HepG2 (cell line): ENCODE measurements around the gene PPDPF.

Experiments
- TAF1 ChIP-seq: sonication (generic); formaldehyde crosslinking; IDR thresholded peaks from 2 replicates; pipeline ENCODE4 v1.4.0; 2020; ENCODE audit warnings: missing genetic modification reagents
- ZFP36L1 ChIP-seq: sonication (generic); formaldehyde crosslinking; IDR thresholded peaks from 2 replicates; pipeline ENCODE4 v1.8.0; 2022; ENCODE audit warnings: mild to moderate bottlenecking, missing genetic modification reagents, moderate library complexity
- TF ChIP-seq, protein P1 (sequence below): sonication (generic); formaldehyde crosslinking; IDR thresholded peaks from 2 replicates; pipeline ENCODE4 v1.5.0; 2020; ENCODE audit warnings: missing genetic modification reagents
- TF ChIP-seq, protein P2 (sequence below): sonication (generic); formaldehyde crosslinking; IDR thresholded peaks from 2 replicates; pipeline ENCODE4 v1.4.0; 2020; ENCODE audit warnings: missing genetic modification reagents, borderline replicate concordance

DNA sequence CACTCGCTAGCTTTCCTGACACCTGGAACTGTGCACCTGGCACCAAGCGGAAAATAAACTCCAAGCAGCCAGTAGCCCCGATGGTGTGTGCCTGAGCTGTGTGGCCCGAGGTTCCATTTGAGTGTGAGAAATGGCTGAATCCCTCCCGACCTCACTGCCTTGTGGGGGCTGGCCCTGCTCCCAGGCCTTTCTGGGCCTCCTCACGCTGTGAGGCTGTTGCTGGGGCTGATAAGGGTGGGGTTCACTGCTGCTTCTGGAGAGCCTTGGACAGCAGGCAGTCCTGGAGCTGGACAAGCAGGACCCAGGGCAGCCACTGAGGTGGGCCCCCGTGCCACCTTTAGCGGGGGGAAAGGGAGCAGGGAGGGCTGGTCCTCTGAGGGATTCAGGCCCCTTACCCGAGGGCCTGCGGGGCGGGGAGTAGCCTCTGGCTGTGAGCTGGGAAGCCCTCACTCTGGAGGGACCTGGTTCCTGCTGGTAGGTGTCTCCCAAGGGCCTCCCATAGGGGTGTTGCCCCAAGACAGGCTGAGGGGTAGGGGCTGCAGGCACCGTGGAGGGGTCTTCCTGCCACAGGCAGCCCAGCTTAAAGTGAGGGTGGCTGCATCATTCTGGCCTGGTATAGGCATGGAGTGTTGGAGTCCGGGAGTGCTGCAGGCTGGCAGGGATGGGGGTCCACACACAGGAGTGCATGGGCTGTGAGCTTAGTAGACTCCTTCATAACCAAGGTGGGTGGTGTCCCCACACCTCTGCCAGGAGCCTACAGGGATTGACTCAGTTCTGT is 1.7 kb downstream of the PPDPF start:
- TF ChIP-seq, protein P1, sequence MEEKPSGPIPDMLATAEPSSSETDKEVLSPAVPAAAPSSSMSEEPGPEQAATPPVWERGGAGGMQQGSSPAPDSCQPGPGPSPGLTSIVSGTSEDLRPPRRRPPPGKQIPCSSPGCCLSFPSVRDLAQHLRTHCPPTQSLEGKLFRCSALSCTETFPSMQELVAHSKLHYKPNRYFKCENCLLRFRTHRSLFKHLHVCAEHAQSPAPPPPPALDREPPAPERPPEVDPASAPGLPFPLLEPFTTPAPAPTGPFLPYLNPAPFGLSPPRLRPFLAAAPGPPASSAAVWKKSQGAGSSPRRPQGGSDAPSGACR = no peak
- TF ChIP-seq, protein P2, sequence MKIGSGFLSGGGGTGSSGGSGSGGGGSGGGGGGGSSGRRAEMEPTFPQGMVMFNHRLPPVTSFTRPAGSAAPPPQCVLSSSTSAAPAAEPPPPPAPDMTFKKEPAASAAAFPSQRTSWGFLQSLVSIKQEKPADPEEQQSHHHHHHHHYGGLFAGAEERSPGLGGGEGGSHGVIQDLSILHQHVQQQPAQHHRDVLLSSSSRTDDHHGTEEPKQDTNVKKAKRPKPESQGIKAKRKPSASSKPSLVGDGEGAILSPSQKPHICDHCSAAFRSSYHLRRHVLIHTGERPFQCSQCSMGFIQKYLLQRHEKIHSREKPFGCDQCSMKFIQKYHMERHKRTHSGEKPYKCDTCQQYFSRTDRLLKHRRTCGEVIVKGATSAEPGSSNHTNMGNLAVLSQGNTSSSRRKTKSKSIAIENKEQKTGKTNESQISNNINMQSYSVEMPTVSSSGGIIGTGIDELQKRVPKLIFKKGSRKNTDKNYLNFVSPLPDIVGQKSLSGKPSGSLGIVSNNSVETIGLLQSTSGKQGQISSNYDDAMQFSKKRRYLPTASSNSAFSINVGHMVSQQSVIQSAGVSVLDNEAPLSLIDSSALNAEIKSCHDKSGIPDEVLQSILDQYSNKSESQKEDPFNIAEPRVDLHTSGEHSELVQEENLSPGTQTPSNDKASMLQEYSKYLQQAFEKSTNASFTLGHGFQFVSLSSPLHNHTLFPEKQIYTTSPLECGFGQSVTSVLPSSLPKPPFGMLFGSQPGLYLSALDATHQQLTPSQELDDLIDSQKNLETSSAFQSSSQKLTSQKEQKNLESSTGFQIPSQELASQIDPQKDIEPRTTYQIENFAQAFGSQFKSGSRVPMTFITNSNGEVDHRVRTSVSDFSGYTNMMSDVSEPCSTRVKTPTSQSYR = no peak
- TF ChIP-seq ZFP36L1 (CRISPR knock-in tag) (no peak), TAF1 (no peak)
